ENCODE measurements around the gene PGM3.

- TF ChIP-seq, protein P1, sequence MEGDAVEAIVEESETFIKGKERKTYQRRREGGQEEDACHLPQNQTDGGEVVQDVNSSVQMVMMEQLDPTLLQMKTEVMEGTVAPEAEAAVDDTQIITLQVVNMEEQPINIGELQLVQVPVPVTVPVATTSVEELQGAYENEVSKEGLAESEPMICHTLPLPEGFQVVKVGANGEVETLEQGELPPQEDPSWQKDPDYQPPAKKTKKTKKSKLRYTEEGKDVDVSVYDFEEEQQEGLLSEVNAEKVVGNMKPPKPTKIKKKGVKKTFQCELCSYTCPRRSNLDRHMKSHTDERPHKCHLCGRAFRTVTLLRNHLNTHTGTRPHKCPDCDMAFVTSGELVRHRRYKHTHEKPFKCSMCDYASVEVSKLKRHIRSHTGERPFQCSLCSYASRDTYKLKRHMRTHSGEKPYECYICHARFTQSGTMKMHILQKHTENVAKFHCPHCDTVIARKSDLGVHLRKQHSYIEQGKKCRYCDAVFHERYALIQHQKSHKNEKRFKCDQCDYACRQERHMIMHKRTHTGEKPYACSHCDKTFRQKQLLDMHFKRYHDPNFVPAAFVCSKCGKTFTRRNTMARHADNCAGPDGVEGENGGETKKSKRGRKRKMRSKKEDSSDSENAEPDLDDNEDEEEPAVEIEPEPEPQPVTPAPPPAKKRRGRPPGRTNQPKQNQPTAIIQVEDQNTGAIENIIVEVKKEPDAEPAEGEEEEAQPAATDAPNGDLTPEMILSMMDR (IDR thresholded peaks at IDR 0.05) = no peak
- no peak for TF ChIP-seq POLR2A (IDR thresholded peaks at IDR 0.05)
Measured at GRCh38 chr6:83124553-83124952, 68.5 kb downstream of the PGM3 start.

All from heart left ventricle (tissue), 13 donors.